Activated B cell treated with CpG ODN at 0.5 μM for 24 hours (primary cell): ENCODE measurements around the gene PACRG. TPM values are rescaled to one million over a fixed set of nuclear protein-coding genes. Genes with fewer than 3 reads are reported as not detected.

Source experiments
- ATAC-seq: fragments of 200-7000 bp; cut with Tn5 transposase; one replicate; pipeline ENCODE4 v1.10.0; 2021; ENCODE audit warnings: low read depth, mild to moderate bottlenecking, moderate library complexity
- CTCF ChIA-PET: fragments of 350-600 bp; sonication (Branson Sonifier 250); formaldehyde crosslinking; loops from one replicate; lab custom pipeline; 2021; ENCODE audit warnings: antibody characterized with exemption; lab: Charles Lee
- POLR2A ChIA-PET: fragments of 350-600 bp; sonication (Branson Sonifier 250); formaldehyde crosslinking; loops from one replicate; lab custom pipeline; 2021; ENCODE audit warnings: antibody characterized with exemption; lab: Charles Lee
- DNase-seq: peaks from one replicate; pipeline ENCODE4 v3.0.0; 2022
- H3K27ac Mint-ChIP-seq: one replicate; pipeline ENCODE4 v1.8.0; 2020; ENCODE audit warnings: mixed read lengths
- H3K27me3 Mint-ChIP-seq: one replicate; pipeline ENCODE4 v1.8.0; 2021; ENCODE audit warnings: mixed read lengths
- H3K36me3 Mint-ChIP-seq: one replicate; pipeline ENCODE4 v1.8.0; 2021; ENCODE audit warnings: low read depth, mixed read lengths
- H3K4me1 Mint-ChIP-seq: one replicate; pipeline ENCODE4 v1.8.0; 2021; ENCODE audit warnings: mixed read lengths
- H3K4me3 Mint-ChIP-seq: one replicate; pipeline ENCODE4 v1.8.0; 2020; ENCODE audit warnings: mild to moderate bottlenecking, mixed read lengths
- H3K9me3 Mint-ChIP-seq: one replicate; pipeline ENCODE4 v1.8.0; 2020; ENCODE audit warnings: mixed read lengths
- intact Hi-C: fragments of 100-400 bp; cut with micrococcal nuclease; formaldehyde crosslinking; loops from one replicate; pipeline ENCODE4 v1.15.1; 2024
- total RNA-seq: library from RNA; stranded (reverse); gene quantifications from 2 replicates; pipeline ENCODE4 v1.2.3, GENCODE V29; 2022
- TF ChIP-seq, protein P1 (sequence below): fragments of 200-600 bp; IDR thresholded peaks from one replicate; pipeline ENCODE4 v1.8.0; 2022; ENCODE audit warnings: antibody characterized with exemption, mild to moderate bottlenecking

The PACRG gene
- total RNA-seq, 1 donor from 2014 or later = not detected

DNA sequence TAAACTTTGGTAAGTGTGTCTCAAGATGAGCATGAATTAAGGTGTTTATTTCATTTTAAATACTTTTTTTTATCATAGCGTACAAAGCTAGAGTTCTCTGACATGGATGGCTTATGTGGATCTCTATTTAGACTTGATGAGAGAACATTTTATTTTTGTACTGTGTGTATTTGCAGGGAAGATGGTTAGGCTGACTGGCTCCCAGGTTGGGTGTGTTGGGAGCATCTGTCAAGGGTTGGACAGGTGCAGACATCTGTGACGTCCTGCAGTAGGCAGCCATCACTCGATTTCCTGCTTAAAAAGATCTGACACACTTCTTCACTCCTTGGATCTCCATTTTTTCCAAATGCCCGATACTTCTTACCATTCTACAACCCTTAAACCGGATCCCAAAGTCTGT, 464.8 kb downstream of the PACRG start:
- no peak overlapping the region for H3K4me3 Mint-ChIP-seq
- no peak for DNase-seq
- TF ChIP-seq, protein P1, sequence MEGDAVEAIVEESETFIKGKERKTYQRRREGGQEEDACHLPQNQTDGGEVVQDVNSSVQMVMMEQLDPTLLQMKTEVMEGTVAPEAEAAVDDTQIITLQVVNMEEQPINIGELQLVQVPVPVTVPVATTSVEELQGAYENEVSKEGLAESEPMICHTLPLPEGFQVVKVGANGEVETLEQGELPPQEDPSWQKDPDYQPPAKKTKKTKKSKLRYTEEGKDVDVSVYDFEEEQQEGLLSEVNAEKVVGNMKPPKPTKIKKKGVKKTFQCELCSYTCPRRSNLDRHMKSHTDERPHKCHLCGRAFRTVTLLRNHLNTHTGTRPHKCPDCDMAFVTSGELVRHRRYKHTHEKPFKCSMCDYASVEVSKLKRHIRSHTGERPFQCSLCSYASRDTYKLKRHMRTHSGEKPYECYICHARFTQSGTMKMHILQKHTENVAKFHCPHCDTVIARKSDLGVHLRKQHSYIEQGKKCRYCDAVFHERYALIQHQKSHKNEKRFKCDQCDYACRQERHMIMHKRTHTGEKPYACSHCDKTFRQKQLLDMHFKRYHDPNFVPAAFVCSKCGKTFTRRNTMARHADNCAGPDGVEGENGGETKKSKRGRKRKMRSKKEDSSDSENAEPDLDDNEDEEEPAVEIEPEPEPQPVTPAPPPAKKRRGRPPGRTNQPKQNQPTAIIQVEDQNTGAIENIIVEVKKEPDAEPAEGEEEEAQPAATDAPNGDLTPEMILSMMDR = no peak
- ChIA-PET POLR2A (no interaction called here), CTCF (no interaction called here)
- no peak overlapping the region for H3K27ac Mint-ChIP-seq
- intact Hi-C loops = no loop called here
- H3K4me1 Mint-ChIP-seq = no peaks in the 10 kb centered on the region
- ATAC-seq = no peak
- H3K36me3 Mint-ChIP-seq = no peaks in the 10 kb centered on the region
- no peaks in the 10 kb centered on the region for H3K9me3 Mint-ChIP-seq
- H3K27me3 Mint-ChIP-seq = peaks cover 3% of the 10 kb centered on the region

DNA sequence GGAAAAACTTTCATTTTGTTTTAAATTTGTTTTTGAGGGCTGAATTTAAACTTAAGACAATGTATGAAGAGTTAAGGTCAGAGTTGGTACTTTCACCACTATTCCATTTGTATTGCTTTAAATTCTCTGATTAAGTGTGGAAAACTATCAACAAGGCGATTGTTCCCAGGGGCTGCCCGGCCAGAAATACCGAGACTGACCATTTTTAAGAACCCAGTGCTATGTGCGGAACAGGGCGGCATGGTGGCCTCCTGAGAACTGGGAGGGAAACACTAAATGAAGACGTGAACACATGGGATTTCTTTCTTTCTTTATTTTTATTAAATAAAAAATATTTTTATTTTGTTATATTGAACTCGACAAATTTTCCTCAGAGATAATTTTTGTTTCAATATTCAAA, 465.6 kb downstream of the PACRG start:
- H3K27ac Mint-ChIP-seq = no peak overlapping the region
- no peaks in the 10 kb centered on the region for H3K9me3 Mint-ChIP-seq
- no peak overlapping the region for H3K4me3 Mint-ChIP-seq
- no peaks in the 10 kb centered on the region for H3K4me1 Mint-ChIP-seq
- no peaks in the 10 kb centered on the region for H3K36me3 Mint-ChIP-seq
- ATAC-seq (no peak), DNase-seq (no peak)
- intact Hi-C loops = no loop called here
- ChIA-PET POLR2A (no interaction called here), CTCF (no interaction called here)
- H3K27me3 Mint-ChIP-seq = peaks cover 3% of the 10 kb centered on the region
- TF ChIP-seq, protein P1 = no peak

DNA sequence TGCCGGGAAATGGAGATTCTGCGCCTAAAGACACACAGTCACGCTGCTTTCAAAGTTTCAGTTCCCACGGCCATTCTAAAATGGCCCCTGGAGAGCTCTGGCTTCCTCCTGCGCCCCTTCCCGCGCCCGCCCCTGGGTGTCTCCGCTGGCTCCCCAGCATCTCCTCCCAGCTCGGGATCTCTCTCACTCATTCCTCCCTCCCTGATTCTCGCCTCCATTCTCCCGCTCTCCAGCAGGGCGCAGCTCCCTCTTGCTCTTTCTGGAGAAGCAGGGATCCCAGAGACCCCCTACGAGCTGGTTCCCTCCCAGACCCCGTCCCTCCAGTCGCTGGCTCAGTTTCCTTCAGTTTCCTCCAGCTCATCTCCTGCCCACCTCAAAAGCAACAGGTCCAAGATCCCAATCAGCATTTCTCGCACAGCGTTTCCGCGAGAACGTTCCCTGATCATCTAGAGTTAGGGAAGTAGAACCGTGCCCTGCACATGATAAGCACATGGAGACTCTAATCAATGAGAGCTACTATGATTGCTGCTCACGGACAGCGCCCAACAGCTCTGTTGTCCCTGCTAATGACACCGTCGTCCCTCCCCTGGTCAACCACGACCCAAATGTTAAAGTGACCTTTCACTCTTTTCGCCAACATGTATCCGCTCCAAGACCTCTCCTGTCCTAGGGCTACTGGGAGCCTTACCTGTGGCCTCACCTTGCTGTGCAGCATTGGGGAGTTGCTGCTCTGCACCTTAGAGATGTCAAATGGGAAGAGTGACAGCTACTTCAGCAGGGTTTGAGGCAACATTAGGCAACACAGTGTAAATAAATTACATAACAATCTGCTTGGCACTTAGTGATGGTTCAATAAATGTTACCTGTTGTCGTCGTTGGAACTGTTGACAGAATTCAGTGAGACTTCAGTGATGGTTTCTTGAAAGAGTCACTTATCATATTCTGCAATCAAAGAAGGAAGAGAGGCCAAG, 468.2 kb downstream of the PACRG start:
- Mint-ChIP-seq H3K4me3 (no peak overlapping the region), H3K9me3 (no peaks in the 10 kb centered on the region), H3K4me1 (no peaks in the 10 kb centered on the region), H3K36me3 (no peaks in the 10 kb centered on the region), H3K27ac (no peak overlapping the region), H3K27me3 (peaks cover 4% of the 10 kb centered on the region)
- ATAC-seq (no peak), DNase-seq (no peak)
- ChIA-PET CTCF (no interaction called here), POLR2A (no interaction called here)
- TF ChIP-seq, protein P1 = no peak
- intact Hi-C loops = no loop called here

DNA sequence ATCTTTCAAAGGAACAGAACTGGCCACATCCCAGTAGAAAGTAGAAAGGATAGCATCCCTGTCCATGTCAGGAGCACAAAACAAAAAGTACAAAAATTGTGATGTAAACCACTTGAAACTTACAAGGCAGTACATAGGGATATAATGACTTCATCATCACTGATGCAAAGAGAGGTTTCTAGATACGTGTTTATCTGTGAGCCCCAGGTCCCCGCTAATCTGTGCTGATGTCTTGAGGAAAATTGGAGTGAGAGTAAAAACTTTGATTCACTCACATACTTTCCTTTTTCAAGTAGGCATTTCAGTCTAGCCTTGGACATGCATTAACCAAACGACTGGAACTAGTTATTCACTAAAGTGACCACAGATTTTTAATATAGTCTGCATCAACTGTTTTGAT, 470.1 kb downstream of the PACRG start:
- Mint-ChIP-seq H3K27ac (no peak overlapping the region), H3K9me3 (no peaks in the 10 kb centered on the region), H3K27me3 (peaks cover 1% of the 10 kb centered on the region), H3K4me1 (no peaks in the 10 kb centered on the region), H3K36me3 (no peaks in the 10 kb centered on the region), H3K4me3 (no peak overlapping the region)
- TF ChIP-seq, protein P1 = no peak
- no peak for ATAC-seq
- intact Hi-C loops = no loop called here
- DNase-seq = no peak
- CTCF ChIA-PET = no interaction called here
- POLR2A ChIA-PET = no interaction called here

DNA sequence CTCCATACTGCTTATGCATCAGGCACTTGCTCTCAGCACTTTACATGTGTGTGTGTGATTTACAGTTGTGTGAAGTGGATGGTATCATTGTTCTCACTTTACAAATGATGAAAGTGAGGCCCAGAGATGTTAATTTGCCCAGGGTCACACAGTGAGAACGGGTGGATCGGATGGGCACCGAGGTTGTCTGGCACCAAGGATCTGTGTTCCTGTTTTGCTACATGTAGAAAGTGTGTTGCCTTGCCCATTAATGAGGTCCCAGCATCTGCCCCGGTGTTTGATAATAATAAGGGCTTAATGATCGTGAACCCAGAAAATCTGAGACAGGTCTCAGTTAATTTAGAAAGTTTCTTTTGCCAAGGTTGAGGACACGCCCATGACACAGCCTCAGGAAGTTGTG, 470.6 kb downstream of the PACRG start:
- Mint-ChIP-seq H3K36me3 (no peaks in the 10 kb centered on the region), H3K4me1 (no peaks in the 10 kb centered on the region), H3K27ac (no peak overlapping the region), H3K9me3 (no peaks in the 10 kb centered on the region), H3K4me3 (no peak overlapping the region), H3K27me3 (peaks cover 1% of the 10 kb centered on the region)
- ATAC-seq (no peak), DNase-seq (no peak)
- intact Hi-C loops = no loop called here
- TF ChIP-seq, protein P1 = no peak
- ChIA-PET POLR2A (no interaction called here), CTCF (no interaction called here)
